Measurements from ENCODE around the gene MED15. TPM values are rescaled to one million over a fixed set of nuclear protein-coding genes. Genes with fewer than 3 reads are reported as not detected.

Gene MED15
- total RNA-seq, 4 donors from 2014 or later, result 34.0 to 54.1 (median 38.9) TPM

DNA sequence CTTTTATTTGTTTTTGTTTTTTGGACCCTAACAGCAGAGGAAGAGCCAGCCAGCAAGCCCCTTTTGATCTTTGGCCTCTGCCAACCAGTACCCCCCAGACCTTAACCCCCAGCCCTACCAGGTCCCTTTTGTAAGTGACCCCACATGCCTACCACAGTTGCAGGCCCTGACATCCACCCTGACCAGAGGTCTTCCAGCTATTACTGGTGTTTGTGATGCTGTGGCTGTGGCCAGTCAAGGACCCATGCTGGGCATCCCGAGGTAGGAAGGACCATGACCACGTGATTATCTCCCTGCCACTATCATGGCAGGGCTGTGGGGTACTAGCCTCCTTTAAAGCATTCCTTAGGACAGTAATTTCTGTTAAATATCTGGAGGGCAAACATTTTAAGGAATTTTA is 9.0 kb downstream of the MED15 start:
- peaks cover 30 to 83% (median 77%) of the 10 kb centered on the region in 4 donors for H3K4me1 ChIP-seq

DNA sequence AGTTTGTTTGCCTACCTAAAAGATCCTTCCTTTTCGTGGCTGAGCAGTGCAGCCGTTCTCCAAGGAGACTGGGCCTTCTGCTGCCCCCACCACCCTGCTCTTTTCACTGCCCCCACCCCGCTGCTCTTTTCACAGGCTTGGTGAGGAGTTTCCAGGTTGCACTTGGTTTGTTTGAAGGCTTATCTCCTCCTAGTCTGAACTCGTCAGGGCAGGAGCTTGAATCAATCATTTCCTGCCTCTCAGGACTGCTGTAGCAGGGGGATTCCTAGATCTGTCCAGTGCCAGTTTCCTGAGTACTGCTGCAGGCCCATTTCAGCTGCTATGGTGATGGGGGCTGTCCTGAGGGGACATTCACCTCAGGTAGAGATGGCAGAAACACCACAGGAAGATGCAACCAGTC is 10.0 kb downstream of the MED15 start:
- DNase-seq (ENCODE audit: extremely low spot score), result no peak
- peaks cover 11 to 45% (median 31%) of the 10 kb centered on the region in 4 donors for H3K36me3 ChIP-seq
- peaks cover 21 to 81% (median 71%) of the 10 kb centered on the region in 4 donors for H3K4me1 ChIP-seq
- TF ChIP-seq EP300 (IDR thresholded peaks at IDR 0.05), result no peak
- TF ChIP-seq POLR2A (IDR thresholded peaks at IDR 0.05; ENCODE audit: low read depth), result no peak
- TF ChIP-seq POLR2AphosphoS5 (IDR thresholded peaks at IDR 0.05), result no peak
- TF ChIP-seq, protein P1, sequence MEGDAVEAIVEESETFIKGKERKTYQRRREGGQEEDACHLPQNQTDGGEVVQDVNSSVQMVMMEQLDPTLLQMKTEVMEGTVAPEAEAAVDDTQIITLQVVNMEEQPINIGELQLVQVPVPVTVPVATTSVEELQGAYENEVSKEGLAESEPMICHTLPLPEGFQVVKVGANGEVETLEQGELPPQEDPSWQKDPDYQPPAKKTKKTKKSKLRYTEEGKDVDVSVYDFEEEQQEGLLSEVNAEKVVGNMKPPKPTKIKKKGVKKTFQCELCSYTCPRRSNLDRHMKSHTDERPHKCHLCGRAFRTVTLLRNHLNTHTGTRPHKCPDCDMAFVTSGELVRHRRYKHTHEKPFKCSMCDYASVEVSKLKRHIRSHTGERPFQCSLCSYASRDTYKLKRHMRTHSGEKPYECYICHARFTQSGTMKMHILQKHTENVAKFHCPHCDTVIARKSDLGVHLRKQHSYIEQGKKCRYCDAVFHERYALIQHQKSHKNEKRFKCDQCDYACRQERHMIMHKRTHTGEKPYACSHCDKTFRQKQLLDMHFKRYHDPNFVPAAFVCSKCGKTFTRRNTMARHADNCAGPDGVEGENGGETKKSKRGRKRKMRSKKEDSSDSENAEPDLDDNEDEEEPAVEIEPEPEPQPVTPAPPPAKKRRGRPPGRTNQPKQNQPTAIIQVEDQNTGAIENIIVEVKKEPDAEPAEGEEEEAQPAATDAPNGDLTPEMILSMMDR (IDR thresholded peaks at IDR 0.05), result no peak
- no peak overlapping the region for H3K27ac ChIP-seq (replicated peaks in 1 of 4)
- H3K4me3 ChIP-seq, result no peak overlapping the region
- no peaks in the 10 kb centered on the region for H3K27me3 ChIP-seq
- H3K9me3 ChIP-seq, result no peaks in the 10 kb centered on the region
- whole genome bisulfite sequencing, result 55% methylated on average over 4 of the region's 4 CpGs
- intact Hi-C loops (cut with DNase I), result no loop called here

More for the DNA sequence above, 9.0 kb downstream of the MED15 start:
- 86% methylated on average over 2 of the region's 2 CpGs for WGBS
- no peak overlapping the region for H3K27ac ChIP-seq (replicated peaks in 1 of 4)
- H3K36me3 ChIP-seq, result peaks cover 8 to 38% (median 31%) of the 10 kb centered on the region in 4 donors
- intact Hi-C loops (cut with DNase I), result no loop called here
- H3K27me3 ChIP-seq, result no peaks in the 10 kb centered on the region
- H3K4me3 ChIP-seq, result no peak overlapping the region
- H3K9me3 ChIP-seq, result no peaks in the 10 kb centered on the region
- DNase-seq (ENCODE audit: extremely low spot score), result no peak
- TF ChIP-seq POLR2AphosphoS5 (IDR thresholded peaks at IDR 0.05) (no peak), POLR2A (IDR thresholded peaks at IDR 0.05; ENCODE audit: low read depth) (no peak), EP300 (IDR thresholded peaks at IDR 0.05) (no peak)
- TF ChIP-seq, protein P1 (IDR thresholded peaks at IDR 0.05), result no peak

DNA sequence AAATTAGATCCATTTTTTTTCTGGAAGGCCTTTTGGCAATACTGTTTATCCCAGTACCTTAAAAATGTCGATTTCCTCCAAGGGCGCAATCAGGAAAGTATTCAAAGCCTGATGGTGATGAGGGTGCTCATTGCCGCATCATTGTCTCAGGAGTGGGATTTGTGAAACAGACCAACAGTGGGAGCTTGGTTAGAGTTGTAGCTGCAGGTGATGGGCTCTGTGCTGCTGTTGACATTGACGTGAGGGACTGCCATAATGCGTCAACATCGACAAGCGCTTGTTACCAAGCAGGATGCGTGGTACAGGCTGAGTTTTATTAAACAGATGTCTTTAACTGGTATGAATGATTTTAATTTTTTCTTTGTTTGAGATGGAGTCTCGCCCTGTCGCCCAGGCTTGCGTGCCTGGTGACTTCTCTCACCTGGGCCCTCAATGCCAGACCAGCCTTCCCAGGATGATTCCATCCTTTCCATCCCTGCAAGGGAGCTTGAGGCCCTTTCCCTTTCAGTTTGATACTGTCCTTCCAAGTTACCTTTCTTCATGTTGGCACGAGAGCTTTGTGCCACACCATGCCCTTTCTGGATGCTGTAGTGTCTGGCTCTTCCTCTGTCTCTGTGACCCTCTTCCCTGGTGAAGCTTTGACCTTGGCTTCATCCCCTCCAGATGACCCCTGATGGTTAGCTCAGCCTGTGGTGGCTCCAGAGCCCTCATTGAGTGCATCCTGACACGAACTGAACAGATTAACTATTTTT is 10.6 kb downstream of the MED15 start:
- DNase-seq (ENCODE audit: extremely low spot score), result no peak
- WGBS, result 86% methylated on average over 13 of the region's 13 CpGs
- H3K9me3 ChIP-seq, result no peaks in the 10 kb centered on the region
- no peaks in the 10 kb centered on the region for H3K27me3 ChIP-seq
- peaks cover 11 to 46% (median 31%) of the 10 kb centered on the region in 4 donors for H3K36me3 ChIP-seq
- intact Hi-C loops (cut with DNase I), result no loop called here
- H3K4me3 ChIP-seq, result no peak overlapping the region
- H3K4me1 ChIP-seq, result peaks cover 26 to 81% (median 74%) of the 10 kb centered on the region in 4 donors
- TF ChIP-seq, protein P1 (IDR thresholded peaks at IDR 0.05), result no peak
- TF ChIP-seq EP300 (IDR thresholded peaks at IDR 0.05) (no peak), POLR2A (IDR thresholded peaks at IDR 0.05; ENCODE audit: low read depth) (no peak), POLR2AphosphoS5 (IDR thresholded peaks at IDR 0.05) (no peak)
- H3K27ac ChIP-seq (replicated peaks in 1 of 4), result no peak overlapping the region

DNA sequence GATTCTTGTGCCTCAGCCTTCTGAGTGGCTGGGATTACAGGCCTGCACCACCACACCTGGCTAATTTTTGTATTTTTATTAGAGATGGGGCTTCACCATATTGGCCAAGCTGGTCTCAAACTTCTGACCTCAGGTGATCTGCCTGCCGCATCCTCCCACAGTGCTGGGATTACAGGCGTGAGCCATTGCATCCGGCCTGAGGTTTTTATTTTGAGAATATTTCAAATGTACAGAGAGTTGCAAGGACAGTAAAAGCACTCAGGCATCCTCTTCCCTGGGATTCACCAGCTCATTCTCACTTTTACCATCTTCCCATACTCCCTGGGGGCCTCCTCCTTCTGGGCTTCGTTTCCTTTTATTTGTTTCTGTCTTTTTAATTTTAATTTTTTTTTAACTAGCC is 12.1 kb downstream of the MED15 start:
- intact Hi-C loops (cut with DNase I), result no loop called here
- WGBS, result 68% methylated on average over 4 of the region's 4 CpGs
- Histone ChIP-seq H3K9me3 (no peaks in the 10 kb centered on the region), H3K4me3 (no peak overlapping the region), H3K27me3 (no peaks in the 10 kb centered on the region), H3K27ac (replicated peaks in 1 of 4) (no peak overlapping the region), H3K36me3 (peaks cover 11 to 36% (median 28%) of the 10 kb centered on the region in 4 donors), H3K4me1 (peaks cover 40 to 82% (median 78%) of the 10 kb centered on the region in 4 donors)
- DNase-seq (ENCODE audit: extremely low spot score), result no peak
- no peak for TF ChIP-seq POLR2A (IDR thresholded peaks at IDR 0.05; ENCODE audit: low read depth)
- TF ChIP-seq POLR2AphosphoS5 (IDR thresholded peaks at IDR 0.05), result no peak
- TF ChIP-seq EP300 (IDR thresholded peaks at IDR 0.05), result no peak
- TF ChIP-seq, protein P1 (IDR thresholded peaks at IDR 0.05), result no peak

All from esophagus muscularis mucosa (tissue), 4 donors.